Sigmoid colon (tissue), 4 donors: ENCODE measurements around the gene HEATR9.

Experiments used
- EP300 ChIP-seq, 4 donors: sonication (generic); formaldehyde crosslinking; IDR thresholded peaks; one replicate each; pipeline ENCODE4 v1.6.1; 2017; ENCODE audit warnings: antibody characterized with exemption in 4 of 4
- POLR2A ChIP-seq, 2 donors: fragments of 450-650 bp; IDR thresholded peaks; one replicate each; pipeline ENCODE4 v1.6.1; 2016; ENCODE audit warnings: antibody characterized with exemption in 2 of 2, mild to moderate bottlenecking in 2 of 2, moderate library complexity in 2 of 2

DNA sequence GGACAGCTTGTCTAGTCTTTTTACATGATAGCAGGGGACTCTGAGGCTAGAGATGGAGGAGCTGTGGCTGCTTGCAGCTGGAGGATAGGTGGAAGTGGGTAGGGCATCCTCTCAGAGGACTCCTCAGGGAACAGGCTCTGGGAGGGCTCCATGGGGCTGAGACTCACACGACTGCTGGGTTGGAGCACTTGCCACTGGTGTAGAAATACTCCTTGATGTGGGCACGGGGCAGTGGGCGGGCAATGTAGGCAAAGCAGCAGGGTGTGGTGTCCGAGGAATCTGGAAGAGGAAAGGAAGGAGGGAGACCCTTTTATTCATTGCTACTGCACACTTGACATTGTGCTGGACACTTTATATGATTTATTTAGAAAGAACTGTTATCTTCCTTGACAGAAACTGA lies 9.7 kb upstream of the HEATR9 start:
- TF ChIP-seq EP300 (IDR thresholded peaks at IDR 0.05): no peak
- TF ChIP-seq POLR2A (IDR thresholded peaks at IDR 0.05): no peak
